ENCODE measurements around the gene OVAAL. TPM values are rescaled to one million over a fixed set of nuclear protein-coding genes. Genes with fewer than 3 reads are reported as not detected.
"Not testable (repeated sequence)": the region's sequence is repeated elsewhere in the genome, so short reads cannot be mapped to it uniquely, and the experiment has no call there.

The OVAAL gene
- total and polyA plus RNA-seq, 2 of the 4 experiments (the other 2 are of a cell fraction): not detected

DNA sequence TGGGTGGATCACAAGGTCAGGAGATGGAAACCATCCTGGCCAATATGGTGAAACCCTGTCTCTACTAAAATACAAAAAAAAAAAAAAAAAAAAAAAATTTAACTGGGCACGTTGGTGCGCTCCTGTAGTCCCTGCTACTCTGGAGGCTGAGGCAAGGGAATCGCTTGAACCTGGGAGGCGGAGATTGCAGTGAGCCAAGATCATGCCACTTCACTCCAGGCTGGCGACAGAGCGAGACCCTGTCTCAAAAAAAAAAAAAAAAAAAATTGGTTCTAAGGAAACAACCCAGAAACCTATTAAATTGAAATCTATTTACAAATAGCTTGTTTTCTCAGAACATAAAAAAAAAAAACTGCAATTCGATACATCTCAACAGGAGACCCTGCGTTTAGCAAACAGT is 9.0 kb upstream of the OVAAL start:
- H3K27me3 ChIP-seq (ENCODE audit: control insufficient read depth, insufficient read depth, low read length); H4K5ac ChIP-seq (ENCODE audit: low read depth, low read length); H3K4me3 ChIP-seq (ENCODE audit: insufficient read depth, low read depth, low read length); H2BK20ac ChIP-seq (ENCODE audit: low read depth, low read length); H2AK9ac ChIP-seq (replicated peaks; ENCODE audit: low read depth, low read length, poor library complexity); H2AK5ac ChIP-seq (ENCODE audit: low read depth, low read length); H3K23ac ChIP-seq (ENCODE audit: low read depth, low read length); H2BK15ac ChIP-seq (ENCODE audit: low read depth, low read length); H3K4me1 ChIP-seq (ENCODE audit: control insufficient read depth, insufficient read depth, low read length); H3K36me3 ChIP-seq (ENCODE audit: control insufficient read depth, insufficient read depth, low read length); H4K8ac ChIP-seq (ENCODE audit: low read depth in 2 of 2, low read length in 2 of 2); H3K14ac ChIP-seq (replicated peaks; ENCODE audit: low read depth, low read length); H3K9ac ChIP-seq (ENCODE audit: low read depth, low read length); H3K27ac ChIP-seq (ENCODE audit: insufficient read depth, low read length); H3K56ac ChIP-seq (ENCODE audit: extremely low read depth, insufficient read depth, low read length); ATAC-seq (ENCODE audit: low read depth); dilution Hi-C loops (cut with HindIII; ENCODE audit: low sequenced_read_pairs, unreplicated experiment); H2BK5ac ChIP-seq (ENCODE audit: low read depth, low read length, poor library complexity, severe bottlenecking); DNase-seq; H4K91ac ChIP-seq (ENCODE audit: insufficient read depth, low read depth, low read length); in situ Hi-C loops (cut with MboI; ENCODE audit: low sequenced_read_pairs); intact Hi-C loops (cut with micrococcal nuclease); H4K20me1 ChIP-seq (ENCODE audit: insufficient read depth, low read length); H3K9me3 ChIP-seq (ENCODE audit: control insufficient read depth, insufficient read depth, low read length); H3K9me1 ChIP-seq (ENCODE audit: insufficient read depth, low read length); H3K4ac ChIP-seq (ENCODE audit: low read depth, low read length); H3K18ac ChIP-seq (ENCODE audit: low read depth, low read length); H2AFZ ChIP-seq (replicated peaks; ENCODE audit: low read length, poor library complexity); H3K79me1 ChIP-seq (ENCODE audit: low read depth in 1 of 2, low read length in 2 of 2); H2BK120ac ChIP-seq (ENCODE audit: low read depth, low read length); H3K4me2 ChIP-seq (ENCODE audit: low read depth, low read length); BruUV-seq (replicated peaks): not testable (repeated sequence)
- ChIA-PET POLR2A (ENCODE audit: unreplicated experiment) (interaction anchor here (0.6 kb wide), 1 partner anchor 10 kb away, joined by 6 read pairs; no protein-coding TSS in a partner anchor), CTCF (interaction anchor here (0.6 to 0.7 kb wide), 2 partner anchors 13 to 38 kb away, joined by 4 to 6 read pairs; no protein-coding TSS in a partner anchor)
- WGBS, 2 experiments (ENCODE audit: extremely low coverage in 2 of 2, insufficient read length in 1 of 2): 92% methylated on average over 2 of the region's 8 CpGs; no CpG with 5 or more reads in 1 of the 2 experiments

Measured in IMR-90 (cell line).